PFSK-1 (cell line): ENCODE results near the gene CRADD.

Source experiments
- FOXP2 ChIP-seq: optimal IDR thresholded peaks from 2 replicates; pipeline ENCODE3; 2011; ENCODE audit warnings: borderline replicate concordance, control low read depth, inconsistent platforms; ENCODE audit not compliant: insufficient read depth; ENCODE audit errors: extremely low read length, extremely low read depth
- POLR2AphosphoS5 ChIP-seq: IDR thresholded peaks from 2 replicates; pipeline ENCODE4 v1.6.1; 2012; ENCODE audit warnings: low read depth, mild to moderate bottlenecking, control low read depth, low read length, moderate library complexity
- SIN3A ChIP-seq: IDR thresholded peaks from 2 replicates; pipeline ENCODE4 v1.6.1; 2012; ENCODE audit warnings: mild to moderate bottlenecking, low read length, moderate library complexity, borderline replicate concordance; ENCODE audit not compliant: insufficient read depth
- TAF1 ChIP-seq: IDR thresholded peaks from 2 replicates; pipeline ENCODE4 v1.6.1; 2012; ENCODE audit warnings: low read length, control low read depth, borderline replicate concordance; ENCODE audit not compliant: insufficient read depth
- TF ChIP-seq, protein P1 (sequence below), 2 experiments: IDR thresholded peaks; 2 replicates each; pipeline versions ENCODE4 v1.6.1 to v1.8.0; 2011 to 2012; ENCODE audit warnings: low read depth in 2 of 2, low read length in 2 of 2, control low read depth in 1 of 2, inconsistent platforms in 1 of 2, mild to moderate bottlenecking in 1 of 2, moderate library complexity in 1 of 2; ENCODE audit not compliant: insufficient read depth in 1 of 2

GRCh38 chr12:93719710-93720109 is 42.5 kb downstream of the CRADD start:
- TF ChIP-seq, protein P1, sequence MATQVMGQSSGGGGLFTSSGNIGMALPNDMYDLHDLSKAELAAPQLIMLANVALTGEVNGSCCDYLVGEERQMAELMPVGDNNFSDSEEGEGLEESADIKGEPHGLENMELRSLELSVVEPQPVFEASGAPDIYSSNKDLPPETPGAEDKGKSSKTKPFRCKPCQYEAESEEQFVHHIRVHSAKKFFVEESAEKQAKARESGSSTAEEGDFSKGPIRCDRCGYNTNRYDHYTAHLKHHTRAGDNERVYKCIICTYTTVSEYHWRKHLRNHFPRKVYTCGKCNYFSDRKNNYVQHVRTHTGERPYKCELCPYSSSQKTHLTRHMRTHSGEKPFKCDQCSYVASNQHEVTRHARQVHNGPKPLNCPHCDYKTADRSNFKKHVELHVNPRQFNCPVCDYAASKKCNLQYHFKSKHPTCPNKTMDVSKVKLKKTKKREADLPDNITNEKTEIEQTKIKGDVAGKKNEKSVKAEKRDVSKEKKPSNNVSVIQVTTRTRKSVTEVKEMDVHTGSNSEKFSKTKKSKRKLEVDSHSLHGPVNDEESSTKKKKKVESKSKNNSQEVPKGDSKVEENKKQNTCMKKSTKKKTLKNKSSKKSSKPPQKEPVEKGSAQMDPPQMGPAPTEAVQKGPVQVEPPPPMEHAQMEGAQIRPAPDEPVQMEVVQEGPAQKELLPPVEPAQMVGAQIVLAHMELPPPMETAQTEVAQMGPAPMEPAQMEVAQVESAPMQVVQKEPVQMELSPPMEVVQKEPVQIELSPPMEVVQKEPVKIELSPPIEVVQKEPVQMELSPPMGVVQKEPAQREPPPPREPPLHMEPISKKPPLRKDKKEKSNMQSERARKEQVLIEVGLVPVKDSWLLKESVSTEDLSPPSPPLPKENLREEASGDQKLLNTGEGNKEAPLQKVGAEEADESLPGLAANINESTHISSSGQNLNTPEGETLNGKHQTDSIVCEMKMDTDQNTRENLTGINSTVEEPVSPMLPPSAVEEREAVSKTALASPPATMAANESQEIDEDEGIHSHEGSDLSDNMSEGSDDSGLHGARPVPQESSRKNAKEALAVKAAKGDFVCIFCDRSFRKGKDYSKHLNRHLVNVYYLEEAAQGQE (IDR thresholded peaks at IDR 0.05; ENCODE audit: insufficient read depth in 1 of 2, low read depth in 2 of 2, low read length in 2 of 2): no peak
- no peak for TF ChIP-seq TAF1
- no peak for TF ChIP-seq POLR2AphosphoS5
- TF ChIP-seq SIN3A: no peak
- TF ChIP-seq FOXP2: no peak
